ENCODE data around the gene BCL10.

Gene BCL10

GRCh38 chr1:85276215-85276977 lies at the start of gene BCL10:
TSS of gene BCL10 (minus strand) at chr1:85276632. CDS start at chr1:85276352, 280 bp downstream.
- DNase-seq, result peak; percentile 97

GRCh38 chr1:85325920-85326319 lies 49.5 kb upstream of the BCL10 start:
- no peak for DNase-seq

- no peak for DNase-seq
Observed at GRCh38 chr1:85323770-85324169, 47.3 kb upstream of the BCL10 start.

- no peak for DNase-seq
Observed at GRCh38 chr1:85322655-85323054, 46.2 kb upstream of the BCL10 start.

GRCh38 chr1:85321237-85321964 lies 45.0 kb upstream of the BCL10 start:
- no peak for DNase-seq

GRCh38 chr1:85320371-85321131 lies 44.1 kb upstream of the BCL10 start:
- DNase-seq, result no peak

- DNase-seq, result no peak
Observed at GRCh38 chr1:85319931-85320330, 43.5 kb upstream of the BCL10 start.

- no peak for DNase-seq
Observed at GRCh38 chr1:85319491-85319890, 43.1 kb upstream of the BCL10 start.

GRCh38 chr1:85318217-85318616 lies 41.8 kb upstream of the BCL10 start:
- no peak for DNase-seq

GRCh38 chr1:85317560-85317959 lies 41.1 kb upstream of the BCL10 start:
- DNase-seq, result no peak

GRCh38 chr1:85316321-85316720 lies 39.9 kb upstream of the BCL10 start:
- no peak for DNase-seq

GRCh38 chr1:85315789-85316188 lies 39.4 kb upstream of the BCL10 start:
- no peak for DNase-seq

GRCh38 chr1:85314726-85315125 lies 38.3 kb upstream of the BCL10 start:
- DNase-seq, result no peak

- DNase-seq, result no peak
Observed at GRCh38 chr1:85313888-85314696, 37.7 kb upstream of the BCL10 start.

GRCh38 chr1:85311818-85312217 lies 35.4 kb upstream of the BCL10 start:
- no peak for DNase-seq

GRCh38 chr1:85308833-85309350 lies 32.5 kb upstream of the BCL10 start:
- no peak for DNase-seq

- DNase-seq, result peak; percentile 80
Observed at GRCh38 chr1:85307987-85308832, 31.8 kb upstream of the BCL10 start.

- no peak for DNase-seq
Observed at GRCh38 chr1:85306236-85306635, 29.8 kb upstream of the BCL10 start.

GRCh38 chr1:85303440-85304162 lies 27.2 kb upstream of the BCL10 start:
- no peak for DNase-seq

GRCh38 chr1:85300140-85300539 lies 23.7 kb upstream of the BCL10 start:
- no peak for DNase-seq

All from NCI-H1092 (cell line).